LNCAP (cell line): ENCODE data around the gene GNAO1.

Source experiments
- CTCF ChIP-seq: fragments of 450-650 bp; IDR thresholded peaks from 2 replicates; pipeline ENCODE4 v1.5.1; 2017; ENCODE audit warnings: mild to moderate bottlenecking

Gene GNAO1

GRCh38 chr16:56284521-56284920, 93.2 kb downstream of the GNAO1 start:
- no peak for TF ChIP-seq CTCF

GRCh38 chr16:56286809-56287208, 95.5 kb downstream of the GNAO1 start:
- TF ChIP-seq CTCF: no peak

GRCh38 chr16:56288019-56288418, 96.7 kb downstream of the GNAO1 start:
- no peak for TF ChIP-seq CTCF

DNA sequence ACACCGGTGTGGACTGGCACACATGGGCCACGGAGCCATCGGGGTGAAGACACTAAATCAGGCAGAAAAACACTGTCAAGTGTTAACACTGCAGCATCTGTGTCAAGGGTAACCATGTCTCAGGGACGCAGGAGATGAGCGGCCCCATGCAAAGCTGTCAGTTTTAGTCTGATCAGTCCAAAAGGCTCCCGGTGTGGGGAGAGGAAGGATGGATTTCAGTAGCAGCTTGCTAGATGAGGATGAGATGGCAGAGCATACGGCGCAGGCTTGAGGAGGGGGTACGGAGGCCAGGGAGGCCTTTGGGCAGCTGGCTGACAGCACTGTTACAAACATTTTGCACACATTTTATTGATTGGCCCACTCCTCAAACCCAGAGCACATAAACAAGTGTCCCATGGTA, 98.1 kb downstream of the GNAO1 start:
- TF ChIP-seq CTCF: no peak

DNA sequence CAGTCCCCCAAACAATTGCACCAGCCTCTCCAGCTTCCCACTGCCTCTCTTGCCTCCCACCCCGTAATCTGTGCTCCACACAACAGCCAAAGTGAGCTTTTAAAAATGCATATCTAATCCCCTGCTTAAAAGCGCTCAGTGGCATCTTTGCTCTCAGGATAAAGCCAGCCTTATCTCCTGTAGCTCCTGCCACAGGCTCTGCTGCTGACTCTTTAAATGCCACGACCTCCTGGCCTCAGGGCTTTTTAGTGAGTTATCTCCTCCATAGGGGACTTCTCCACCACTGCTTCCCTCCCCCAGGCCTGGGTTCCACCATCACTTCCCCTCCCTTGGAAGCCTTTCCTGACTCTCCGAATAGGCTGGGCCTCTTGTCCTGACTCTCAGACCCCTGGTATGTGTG, 98.6 kb downstream of the GNAO1 start:
- no peak for TF ChIP-seq CTCF

DNA sequence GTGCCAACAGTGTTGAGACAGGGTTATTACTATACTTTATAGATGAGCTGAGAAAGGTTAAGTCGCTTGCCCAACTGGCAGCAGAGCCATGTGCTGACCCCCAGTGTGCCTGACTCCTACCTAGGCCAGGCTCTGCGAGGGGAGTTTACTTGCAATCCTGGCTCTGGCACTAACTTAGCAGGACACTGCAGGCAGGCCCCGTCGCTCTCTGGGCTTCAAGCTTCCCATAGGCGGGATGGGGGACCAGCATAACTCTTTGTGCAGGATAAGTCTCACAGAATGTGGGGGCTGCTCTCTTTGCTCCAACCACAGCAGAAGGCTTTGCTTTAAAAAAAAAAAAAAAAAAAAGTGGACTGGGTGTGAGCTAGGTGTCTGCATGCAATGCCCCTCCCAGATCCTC, 102.7 kb downstream of the GNAO1 start:
- no peak for TF ChIP-seq CTCF

DNA sequence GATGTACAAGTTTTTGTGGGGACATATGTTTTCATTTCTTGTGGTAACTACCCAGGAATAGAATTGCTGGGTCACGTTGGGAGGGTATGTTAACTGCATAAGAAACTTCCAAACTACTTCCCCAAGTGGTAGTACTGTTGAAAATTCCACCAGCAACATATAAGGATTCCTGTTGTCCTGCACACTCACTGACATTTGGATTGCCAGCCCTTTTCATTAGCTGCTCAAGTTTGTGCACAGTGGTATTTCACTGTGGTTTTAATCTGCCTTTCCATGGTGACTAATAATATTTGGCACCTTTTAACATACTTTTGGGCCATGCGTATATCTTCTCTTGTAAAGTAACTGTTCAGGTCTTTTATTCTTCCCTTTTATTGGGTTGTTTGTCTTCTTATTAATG, 103.3 kb downstream of the GNAO1 start:
- TF ChIP-seq CTCF: no peak

GRCh38 chr16:56295059-56295665, 103.9 kb downstream of the GNAO1 start:
- TF ChIP-seq CTCF: no peak
